Activated CD8-positive, alpha-beta T cell treated with anti-CD3 and anti-CD28 coated beads for 36 hours (primary cell): ENCODE measurements around the gene DNAJB2. TPM values are rescaled to one million over a fixed set of nuclear protein-coding genes. Genes with fewer than 3 reads are reported as not detected.

Source experiments
- ATAC-seq: fragments of 200-7000 bp; cut with Tn5 transposase; one replicate; pipeline ENCODE4 v1.10.0; 2021; ENCODE audit warnings: mild to moderate bottlenecking, moderate library complexity
- CTCF ChIA-PET: fragments of 350-600 bp; sonication (Branson Sonifier 250); formaldehyde crosslinking; loops from one replicate; lab custom pipeline; 2021; ENCODE audit warnings: antibody characterized with exemption; lab: Charles Lee
- POLR2A ChIA-PET: fragments of 350-600 bp; sonication (Branson Sonifier 250); formaldehyde crosslinking; loops from one replicate; lab custom pipeline; 2021; ENCODE audit warnings: antibody characterized with exemption; lab: Charles Lee
- DNase-seq: peaks from one replicate; pipeline ENCODE4 v3.0.0-alpha.2; 2020
- H3K27ac Mint-ChIP-seq: one replicate; pipeline ENCODE4 v1.8.0; 2021; ENCODE audit warnings: mild to moderate bottlenecking, mixed read lengths
- H3K27me3 Mint-ChIP-seq: one replicate; pipeline ENCODE4 v1.8.0; 2021; ENCODE audit warnings: mixed read lengths
- H3K36me3 Mint-ChIP-seq: one replicate; pipeline ENCODE4 v1.8.0; 2021; ENCODE audit warnings: low read depth, mixed read lengths
- H3K4me1 Mint-ChIP-seq: one replicate; pipeline ENCODE4 v1.8.0; 2021; ENCODE audit warnings: low read depth, mixed read lengths
- H3K4me3 Mint-ChIP-seq: one replicate; pipeline ENCODE4 v1.8.0; 2021; ENCODE audit warnings: mild to moderate bottlenecking, moderate library complexity, mixed read lengths
- H3K9me3 Mint-ChIP-seq: one replicate; pipeline ENCODE4 v1.8.0; 2021; ENCODE audit warnings: mixed read lengths
- intact Hi-C: fragments of 100-400 bp; cut with micrococcal nuclease; formaldehyde crosslinking; loops from one replicate; pipeline ENCODE4 v1.10.0; 2022
- total RNA-seq, 2 experiments: library from RNA; stranded (reverse); gene quantifications; one replicate each; pipeline ENCODE4 v1.2.3, GENCODE V29; 2021
- TF ChIP-seq, protein P1 (sequence below): fragments of 200-600 bp; IDR thresholded peaks from one replicate; pipeline ENCODE4 v1.8.0; 2022; ENCODE audit warnings: antibody characterized with exemption, mild to moderate bottlenecking

The DNAJB2 gene
- total RNA-seq, 2 experiments from 2014 or later: 61.8 to 63.3 TPM

DNA sequence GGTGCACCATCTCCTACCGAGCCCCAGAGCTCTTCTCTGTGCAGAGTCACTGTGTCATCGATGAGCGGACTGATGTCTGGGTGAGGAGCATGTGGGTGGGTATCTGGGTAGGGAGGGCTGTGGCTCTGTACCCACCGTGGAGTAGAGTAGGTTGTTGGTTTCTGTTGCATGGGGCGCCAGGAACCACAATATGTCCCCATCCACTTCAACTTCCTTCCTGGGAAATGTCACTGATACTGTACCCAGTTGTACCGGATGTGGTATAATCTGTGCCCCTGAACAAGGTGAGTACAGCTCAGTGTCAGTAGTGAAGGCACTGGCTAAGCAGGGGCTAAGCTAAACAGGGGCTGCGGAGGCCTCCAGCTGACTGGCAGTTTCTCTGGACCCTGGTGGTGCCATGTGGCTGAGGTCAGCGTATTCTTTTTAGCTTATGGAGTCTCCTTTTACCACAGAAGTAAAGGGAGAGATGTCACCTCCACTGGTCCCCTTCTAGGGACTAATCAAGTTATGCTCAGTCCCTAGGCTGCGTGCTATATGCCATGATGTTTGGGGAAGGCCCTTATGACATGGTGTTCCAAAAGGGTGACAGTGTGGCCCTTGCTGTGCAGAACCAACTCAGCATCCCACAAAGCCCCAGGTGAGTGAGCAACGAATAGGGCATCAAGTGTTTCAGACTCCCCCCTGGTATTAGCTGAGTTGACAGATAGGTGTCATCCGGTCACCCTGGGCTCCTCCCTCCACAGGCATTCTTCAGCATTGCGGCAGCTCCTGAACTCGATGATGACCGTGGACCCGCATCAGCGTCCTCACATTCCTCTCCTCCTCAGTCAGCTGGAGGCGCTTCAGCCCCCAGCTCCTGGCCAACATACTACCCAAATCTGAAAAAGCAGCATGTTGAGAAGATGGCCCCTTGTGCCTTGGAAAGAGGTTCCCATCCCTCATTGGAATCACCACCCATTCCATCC, 31.2 kb upstream of the DNAJB2 start:
- ChIA-PET CTCF (interaction anchor here (0.7 to 10.1 kb wide), 13 partner anchors 8 to 105 kb away, joined by 3 to 132 read pairs (median 4); partner anchors contain the start of genes CNPPD1 and DNAJB2), POLR2A (interaction anchor here (0.6 to 19.2 kb wide), 10 partner anchors 10 to 131 kb away, joined by 3 to 239 read pairs (median 4); partner anchors contain the start of genes ABCB6, ANKZF1, ATG9A and DNAJB2)
- intact Hi-C loops: loop anchor here (5.0 kb wide), 1 partner anchor 49 kb away; no protein-coding TSS in a partner anchor
- TF ChIP-seq, protein P1, sequence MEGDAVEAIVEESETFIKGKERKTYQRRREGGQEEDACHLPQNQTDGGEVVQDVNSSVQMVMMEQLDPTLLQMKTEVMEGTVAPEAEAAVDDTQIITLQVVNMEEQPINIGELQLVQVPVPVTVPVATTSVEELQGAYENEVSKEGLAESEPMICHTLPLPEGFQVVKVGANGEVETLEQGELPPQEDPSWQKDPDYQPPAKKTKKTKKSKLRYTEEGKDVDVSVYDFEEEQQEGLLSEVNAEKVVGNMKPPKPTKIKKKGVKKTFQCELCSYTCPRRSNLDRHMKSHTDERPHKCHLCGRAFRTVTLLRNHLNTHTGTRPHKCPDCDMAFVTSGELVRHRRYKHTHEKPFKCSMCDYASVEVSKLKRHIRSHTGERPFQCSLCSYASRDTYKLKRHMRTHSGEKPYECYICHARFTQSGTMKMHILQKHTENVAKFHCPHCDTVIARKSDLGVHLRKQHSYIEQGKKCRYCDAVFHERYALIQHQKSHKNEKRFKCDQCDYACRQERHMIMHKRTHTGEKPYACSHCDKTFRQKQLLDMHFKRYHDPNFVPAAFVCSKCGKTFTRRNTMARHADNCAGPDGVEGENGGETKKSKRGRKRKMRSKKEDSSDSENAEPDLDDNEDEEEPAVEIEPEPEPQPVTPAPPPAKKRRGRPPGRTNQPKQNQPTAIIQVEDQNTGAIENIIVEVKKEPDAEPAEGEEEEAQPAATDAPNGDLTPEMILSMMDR: no peak
- no peaks in the 10 kb centered on the region for H3K27me3 Mint-ChIP-seq
- no peaks in the 10 kb centered on the region for H3K9me3 Mint-ChIP-seq
- DNase-seq (peak; percentile 86), ATAC-seq (peak; percentile 71)
- peak overlapping the region; percentile 91 for H3K27ac Mint-ChIP-seq
- peaks cover 62% of the 10 kb centered on the region for H3K36me3 Mint-ChIP-seq
- H3K4me1 Mint-ChIP-seq: peaks cover 81% of the 10 kb centered on the region
- peak overlapping the region; percentile 98 for H3K4me3 Mint-ChIP-seq

DNA sequence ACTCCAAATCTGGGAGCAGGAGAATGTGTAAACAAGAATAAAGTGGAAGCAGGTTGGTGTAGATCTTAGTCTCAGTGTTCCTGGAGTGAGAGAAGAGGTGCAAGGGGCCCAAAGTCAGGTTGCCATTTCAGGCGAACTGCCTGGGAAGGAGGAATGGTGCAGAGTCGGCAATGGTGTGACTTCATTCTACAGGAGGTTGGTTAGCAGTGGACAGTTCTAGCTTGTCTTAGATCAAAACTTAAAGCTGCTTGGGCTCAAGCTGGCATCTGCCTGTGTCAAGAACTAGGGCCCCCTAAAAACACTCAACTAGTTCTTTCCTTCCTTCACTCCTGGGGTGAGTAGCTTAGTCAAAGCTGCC, 30.3 kb upstream of the DNAJB2 start:
- CTCF ChIA-PET: interaction anchor here (0.9 to 10.1 kb wide), 11 partner anchors 9 to 104 kb away, joined by 3 to 132 read pairs (median 5); partner anchors contain the start of genes CNPPD1 and DNAJB2
- DNase-seq (no peak), ATAC-seq (no peak)
- intact Hi-C loops: loop anchor here (5.0 kb wide), 1 partner anchor 48 kb away; no protein-coding TSS in a partner anchor
- peaks cover 64% of the 10 kb centered on the region for H3K36me3 Mint-ChIP-seq
- H3K27ac Mint-ChIP-seq: peak overlapping the region; percentile 91
- H3K4me3 Mint-ChIP-seq: peak overlapping the region; percentile 68
- TF ChIP-seq, protein P1: no peak
- H3K27me3 Mint-ChIP-seq: no peaks in the 10 kb centered on the region
- no peaks in the 10 kb centered on the region for H3K9me3 Mint-ChIP-seq
- POLR2A ChIA-PET: interaction anchor here (1.6 to 19.2 kb wide), 5 partner anchors 11 to 130 kb away, joined by 4 to 239 read pairs (median 12); partner anchors contain the start of genes ABCB6, ANKZF1 and ATG9A
- H3K4me1 Mint-ChIP-seq: peaks cover 74% of the 10 kb centered on the region

DNA sequence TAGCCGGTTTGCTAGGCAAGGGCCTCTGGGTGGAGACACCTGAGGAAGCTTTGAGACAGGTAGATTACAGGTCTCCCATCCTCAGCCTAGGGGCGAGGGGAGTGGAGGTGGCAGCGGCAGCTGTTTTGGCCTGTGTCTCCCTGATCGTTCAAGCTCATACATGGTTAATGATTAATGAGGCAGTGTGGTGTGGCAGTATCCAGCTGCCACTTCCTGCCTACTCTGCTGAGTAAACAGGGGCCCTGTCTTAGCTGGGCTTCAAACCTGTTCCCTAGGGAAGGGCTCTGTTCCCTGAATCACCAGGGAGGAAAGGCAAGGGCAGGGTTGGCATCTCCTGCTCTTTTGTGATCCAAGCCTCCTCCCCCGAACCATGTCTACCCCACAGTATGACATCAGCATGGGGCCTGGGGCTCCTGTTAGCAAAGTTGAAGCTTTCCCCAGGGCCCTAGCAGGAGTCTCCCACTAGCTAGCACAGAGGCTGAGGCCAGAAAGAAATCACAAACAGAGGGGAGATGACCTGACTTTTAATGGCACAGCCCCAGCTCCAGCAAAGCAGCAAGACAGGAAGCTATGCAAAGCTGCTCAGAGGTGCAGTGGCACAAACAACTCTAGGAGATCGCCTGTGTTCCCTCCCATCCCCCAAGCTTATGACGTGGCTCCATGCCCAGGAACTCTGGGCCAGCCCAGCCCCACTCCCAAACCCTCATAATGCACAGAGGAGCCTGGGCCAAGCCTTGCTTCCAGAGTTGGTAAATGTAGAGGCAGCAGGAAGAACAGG, 29.8 kb upstream of the DNAJB2 start:
- no peaks in the 10 kb centered on the region for H3K9me3 Mint-ChIP-seq
- DNase-seq (peak; percentile 43), ATAC-seq (no peak)
- H3K27me3 Mint-ChIP-seq: no peaks in the 10 kb centered on the region
- peaks cover 69% of the 10 kb centered on the region for H3K4me1 Mint-ChIP-seq
- peaks cover 64% of the 10 kb centered on the region for H3K36me3 Mint-ChIP-seq
- ChIA-PET CTCF (interaction anchor here (0.8 to 10.1 kb wide), 13 partner anchors 10 to 191 kb away, joined by 3 to 132 read pairs (median 4); partner anchors contain the start of genes CNPPD1 and DNAJB2), POLR2A (interaction anchor here (0.6 to 19.2 kb wide), 9 partner anchors 11 to 130 kb away, joined by 4 to 239 read pairs (median 6); partner anchors contain the start of genes ABCB6, ANKZF1, ATG9A and CNPPD1)
- TF ChIP-seq, protein P1: no peak
- peak overlapping the region; percentile 91 for H3K27ac Mint-ChIP-seq
- intact Hi-C loops: loop anchor here (5.0 kb wide), 1 partner anchor 48 kb away; no protein-coding TSS in a partner anchor
- peak overlapping the region; percentile 68 for H3K4me3 Mint-ChIP-seq

DNA sequence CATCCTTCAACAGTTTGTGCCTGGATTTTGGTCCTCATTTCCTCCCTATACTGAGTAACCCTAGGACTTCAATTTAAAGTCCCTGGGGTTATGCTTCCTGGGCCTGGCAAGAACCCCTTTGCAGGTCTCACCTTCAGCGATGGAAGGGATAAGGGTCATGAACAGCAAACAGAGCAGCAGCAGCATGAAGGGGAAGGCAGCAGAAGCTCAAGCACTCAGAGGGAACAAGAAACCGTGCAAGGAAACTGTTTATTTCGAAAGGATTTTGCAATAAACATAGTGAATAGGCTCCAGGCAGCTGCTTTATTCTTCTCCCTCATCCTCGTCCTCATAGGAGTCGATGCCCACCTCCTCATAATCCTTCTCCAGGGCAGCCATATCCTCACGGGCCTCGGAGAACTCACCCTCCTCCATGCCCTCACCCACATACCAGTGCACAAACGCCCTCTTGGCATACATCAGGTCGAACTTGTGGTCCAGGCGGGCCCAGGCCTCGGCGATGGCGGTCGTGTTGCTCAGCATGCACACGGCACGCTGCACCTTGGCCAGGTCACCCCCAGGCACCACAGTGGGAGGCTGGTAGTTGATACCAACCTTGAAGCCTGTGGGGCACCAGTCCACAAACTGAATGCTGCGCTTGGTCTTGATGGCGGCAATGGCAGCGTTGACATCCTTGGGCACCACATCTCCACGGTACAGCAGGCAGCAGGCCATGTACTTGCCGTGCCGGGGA, 29.0 kb upstream of the DNAJB2 start:
- peaks cover 64% of the 10 kb centered on the region for H3K36me3 Mint-ChIP-seq
- TF ChIP-seq, protein P1: no peak
- POLR2A ChIA-PET: interaction anchor here (1.2 to 19.2 kb wide), 6 partner anchors 12 to 77 kb away, joined by 4 to 239 read pairs (median 7); partner anchors contain the start of genes ABCB6, ANKZF1, ATG9A and CNPPD1
- ATAC-seq: no peak
- no peak for DNase-seq
- H3K27me3 Mint-ChIP-seq: no peaks in the 10 kb centered on the region
- intact Hi-C loops: no loop called here
- H3K27ac Mint-ChIP-seq: peak overlapping the region; percentile 91
- H3K4me3 Mint-ChIP-seq: peak overlapping the region; percentile 68
- H3K4me1 Mint-ChIP-seq: peaks cover 66% of the 10 kb centered on the region
- CTCF ChIA-PET: interaction anchor here (0.8 to 10.1 kb wide), 10 partner anchors 11 to 192 kb away, joined by 3 to 132 read pairs (median 4); partner anchors contain the start of genes CNPPD1 and DNAJB2
- no peaks in the 10 kb centered on the region for H3K9me3 Mint-ChIP-seq
